CD4-positive, alpha-beta memory T cell (primary cell): Measurements from ENCODE around the gene ARMC3. TPM values are rescaled to one million over a fixed set of nuclear protein-coding genes. Genes with fewer than 3 reads are reported as not detected.

Experiments
- CTCF ChIA-PET: fragments of 350-600 bp; sonication (Branson Sonifier 250); formaldehyde crosslinking; loops from one replicate; lab custom pipeline; 2021; ENCODE audit warnings: inconsistent platforms; ENCODE audit not compliant: partially characterized antibody; lab: Charles Lee
- POLR2A ChIA-PET: fragments of 350-600 bp; sonication (Branson Sonifier 250); formaldehyde crosslinking; loops from one replicate; lab custom pipeline; 2021; ENCODE audit not compliant: partially characterized antibody; lab: Charles Lee
- DNase-seq, 5 donors: peaks; one replicate each; pipeline versions ENCODE4 v3.0.0 to v3.0.0-alpha.2; 2020 to 2022; ENCODE audit warnings: mixed read lengths in 1 of 5
- H3K27ac ChIP-seq: one replicate; pipeline ENCODE4 v1.7.0; 2013; ENCODE audit warnings: low read depth, low read length
- H3K27me3 ChIP-seq: 2 replicates; pipeline ENCODE4 v1.7.0; 2013; ENCODE audit warnings: mild to moderate bottlenecking, low read length, moderate library complexity; ENCODE audit not compliant: insufficient read depth
- H3K36me3 ChIP-seq: 2 replicates; pipeline ENCODE4 v1.7.0; 2013; ENCODE audit warnings: mild to moderate bottlenecking, low read length, moderate library complexity; ENCODE audit not compliant: insufficient read depth
- H3K4me1 ChIP-seq: 2 replicates; pipeline ENCODE4 v1.7.0; 2013; ENCODE audit warnings: mild to moderate bottlenecking, low read length, moderate library complexity; ENCODE audit not compliant: insufficient read depth
- H3K4me3 ChIP-seq, 2 donors: one replicate each; pipeline ENCODE4 v1.7.0; 2013; ENCODE audit warnings: low read length in 2 of 2, mild to moderate bottlenecking in 1 of 2
- H3K9me3 ChIP-seq, 2 donors: one replicate each; pipeline ENCODE4 v1.7.0; 2013; ENCODE audit warnings: low read length in 2 of 2, control low read depth in 1 of 2; ENCODE audit not compliant: control insufficient read depth in 1 of 2
- H3K27ac Mint-ChIP-seq, 7 donors: one replicate each; pipeline ENCODE4 v1.8.0; 2020 to 2021; ENCODE audit warnings: mixed read lengths in 7 of 7, mild to moderate bottlenecking in 6 of 7, inconsistent platforms in 3 of 7, moderate library complexity in 3 of 7
- H3K27me3 Mint-ChIP-seq, 2 donors: one replicate each; pipeline ENCODE4 v1.8.0; 2020 to 2021; ENCODE audit warnings: mixed read lengths in 2 of 2
- H3K36me3 Mint-ChIP-seq, 2 donors: one replicate each; pipeline ENCODE4 v1.8.0; 2020 to 2021; ENCODE audit warnings: mixed read lengths in 2 of 2, inconsistent platforms in 1 of 2, mild to moderate bottlenecking in 1 of 2
- H3K4me1 Mint-ChIP-seq, 4 donors: one replicate each; pipeline ENCODE4 v1.8.0; 2020 to 2021; ENCODE audit warnings: mixed read lengths in 4 of 4, mild to moderate bottlenecking in 1 of 4
- H3K4me3 Mint-ChIP-seq, 8 donors: one replicate each; pipeline ENCODE4 v1.8.0; 2020 to 2021; ENCODE audit warnings: mixed read lengths in 8 of 8, mild to moderate bottlenecking in 7 of 8, moderate library complexity in 6 of 8, inconsistent platforms in 3 of 8
- H3K9me3 Mint-ChIP-seq, 8 donors: one replicate each; pipeline ENCODE4 v1.8.0; 2020 to 2021; ENCODE audit warnings: mixed read lengths in 8 of 8, mild to moderate bottlenecking in 5 of 8, inconsistent platforms in 3 of 8, moderate library complexity in 1 of 8
- intact Hi-C: fragments of 100-400 bp; cut with micrococcal nuclease; formaldehyde crosslinking; loops from one replicate; pipeline ENCODE4 v1.15.1; 2023
- polyA plus RNA-seq, 2 donors: library from polyadenylated mRNA; unstranded; fragments of 300-500 nt; fragmentation: Illumina TruSeq; gene quantifications; one replicate each; pipeline ENCODE4 v1.2.3, GENCODE V29; 2021
- total RNA-seq, 2 experiments: library from RNA; stranded (reverse); gene quantifications; one replicate each; pipeline ENCODE4 v1.2.3, GENCODE V29; 2021

The ARMC3 gene
- total and polyA plus RNA-seq, 4 experiments from 2014 or later: not detected

- CTCF ChIA-PET: no interaction called here
- no peak overlapping the region for H3K4me3 Mint-ChIP-seq
Observed at GRCh38 chr10:23040002-23040401, 112.1 kb downstream of the ARMC3 start.

GRCh38 chr10:23046027-23046426 is 118.2 kb downstream of the ARMC3 start:
- Mint-ChIP-seq H3K4me1 (no peaks in the 10 kb centered on the region), H3K27me3 (peaks cover 11 to 16% of the 10 kb centered on the region in 2 donors), H3K9me3 (peaks cover 0 to 3% (median 0%) of the 10 kb centered on the region in 8 donors), H3K27ac (no peak overlapping the region), H3K36me3 (no peaks in the 10 kb centered on the region), H3K4me3 (no peak overlapping the region)
- no peaks in the 10 kb centered on the region for H3K27me3 ChIP-seq
- CTCF ChIA-PET: no interaction called here
- DNase-seq: no peak
- no peak overlapping the region for H3K27ac ChIP-seq
- no peaks in the 10 kb centered on the region for H3K9me3 ChIP-seq
- no peak overlapping the region for H3K4me3 ChIP-seq
- H3K36me3 ChIP-seq: no peaks in the 10 kb centered on the region
- H3K4me1 ChIP-seq: no peaks in the 10 kb centered on the region
- intact Hi-C loops: no loop called here
- POLR2A ChIA-PET: no interaction called here

More at GRCh38 chr10:23040002-23040401, 112.1 kb downstream of the ARMC3 start:
- Histone ChIP-seq H3K36me3 (no peaks in the 10 kb centered on the region), H3K4me1 (no peaks in the 10 kb centered on the region), H3K9me3 (no peaks in the 10 kb centered on the region), H3K27ac (no peak overlapping the region), H3K4me3 (no peak overlapping the region), H3K27me3 (peaks cover 4% of the 10 kb centered on the region)
- Mint-ChIP-seq H3K27ac (no peak overlapping the region), H3K36me3 (no peaks in the 10 kb centered on the region), H3K4me1 (no peaks in the 10 kb centered on the region), H3K9me3 (peaks cover 0 to 7% (median 3%) of the 10 kb centered on the region in 8 donors), H3K27me3 (peaks cover 13 to 28% of the 10 kb centered on the region in 2 donors)
- no peak for DNase-seq
- POLR2A ChIA-PET: no interaction called here
- intact Hi-C loops: no loop called here

DNA sequence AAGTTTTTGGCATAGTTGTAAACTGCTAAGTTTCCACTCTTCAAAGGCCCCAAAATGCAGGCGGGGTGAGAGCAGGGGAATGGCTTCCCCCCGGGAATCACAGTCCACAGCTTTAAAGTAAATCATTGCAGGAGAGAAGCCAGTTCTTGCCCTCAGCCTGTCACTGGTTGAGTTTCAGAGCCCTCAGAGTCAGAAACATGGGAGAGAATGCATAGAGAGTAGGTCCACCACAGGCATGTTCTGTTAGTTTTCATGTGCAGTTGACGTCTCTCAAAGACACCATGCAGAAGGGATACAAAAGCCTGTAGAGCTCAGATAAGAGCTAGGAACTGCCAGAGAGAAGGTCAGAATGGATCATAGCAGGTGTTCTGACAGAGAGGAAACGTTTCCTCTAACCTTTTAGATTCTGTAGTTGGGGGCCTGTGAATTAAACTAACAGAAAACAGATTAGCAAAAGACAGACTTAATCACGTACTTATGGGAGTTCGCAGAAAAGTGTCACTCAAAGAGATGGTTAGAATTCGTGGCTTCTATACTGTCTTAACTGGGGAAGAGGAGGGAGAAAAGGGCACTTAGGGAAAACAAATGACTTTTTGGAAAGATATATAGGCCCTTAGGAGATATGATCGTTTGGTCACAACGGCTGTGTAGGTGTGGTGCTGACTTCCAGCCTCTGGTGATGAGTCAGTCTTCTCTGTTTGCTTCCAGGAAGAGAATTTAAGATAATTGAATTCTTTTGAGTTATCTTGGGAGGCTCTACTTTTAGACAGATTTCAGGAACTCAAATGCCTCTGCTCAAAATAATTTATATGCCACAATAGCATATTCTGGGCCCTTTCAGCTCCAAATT is 119.6 kb downstream of the ARMC3 start:
- no peak overlapping the region for H3K4me3 Mint-ChIP-seq
- POLR2A ChIA-PET: no interaction called here
- Histone ChIP-seq H3K9me3 (no peaks in the 10 kb centered on the region), H3K4me1 (no peaks in the 10 kb centered on the region), H3K27me3 (no peaks in the 10 kb centered on the region), H3K4me3 (no peak overlapping the region), H3K36me3 (no peaks in the 10 kb centered on the region), H3K27ac (no peak overlapping the region)
- H3K4me1 Mint-ChIP-seq: no peaks in the 10 kb centered on the region
- intact Hi-C loops: no loop called here
- CTCF ChIA-PET: no interaction called here
- H3K9me3 Mint-ChIP-seq: peaks cover 0 to 3% (median 0%) of the 10 kb centered on the region in 8 donors
- H3K36me3 Mint-ChIP-seq: no peaks in the 10 kb centered on the region
- H3K27me3 Mint-ChIP-seq: peaks cover 11 to 12% of the 10 kb centered on the region in 2 donors
- no peak overlapping the region for H3K27ac Mint-ChIP-seq
- no peak for DNase-seq

DNA sequence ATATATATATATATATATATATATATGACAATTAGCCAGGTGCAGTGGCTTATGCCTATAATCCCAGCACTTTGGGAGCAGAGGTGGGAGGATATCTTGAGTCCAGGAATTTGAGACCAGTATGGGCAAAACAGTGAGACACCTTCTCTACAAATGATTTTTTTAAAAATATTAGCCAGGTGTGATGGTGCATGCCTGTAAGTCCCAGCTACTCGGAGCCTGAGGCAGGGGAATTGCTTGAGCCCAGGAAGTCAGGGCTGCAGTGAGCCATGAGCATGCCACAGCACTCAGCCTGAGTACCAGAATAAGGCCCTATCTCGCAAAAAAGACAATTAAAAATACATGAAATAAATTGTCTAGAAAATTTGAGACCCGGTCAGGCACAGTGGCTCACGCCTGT is 120.3 kb downstream of the ARMC3 start:
- intact Hi-C loops: no loop called here
- Histone ChIP-seq H3K9me3 (no peaks in the 10 kb centered on the region), H3K4me3 (no peak overlapping the region), H3K27me3 (no peaks in the 10 kb centered on the region), H3K4me1 (no peaks in the 10 kb centered on the region), H3K27ac (no peak overlapping the region), H3K36me3 (no peaks in the 10 kb centered on the region)
- H3K36me3 Mint-ChIP-seq: no peaks in the 10 kb centered on the region
- H3K4me1 Mint-ChIP-seq: no peaks in the 10 kb centered on the region
- ChIA-PET POLR2A (no interaction called here), CTCF (no interaction called here)
- H3K27ac Mint-ChIP-seq: no peak overlapping the region
- H3K9me3 Mint-ChIP-seq: peaks cover 0 to 2% (median 0%) of the 10 kb centered on the region in 8 donors
- H3K27me3 Mint-ChIP-seq: peaks cover 9 to 10% of the 10 kb centered on the region in 2 donors
- H3K4me3 Mint-ChIP-seq: no peak overlapping the region
- no peak for DNase-seq

GRCh38 chr10:23051278-23051677 is 123.4 kb downstream of the ARMC3 start:
- Histone ChIP-seq H3K4me3 (no peak overlapping the region), H3K9me3 (no peaks in the 10 kb centered on the region), H3K27me3 (no peaks in the 10 kb centered on the region), H3K4me1 (no peaks in the 10 kb centered on the region), H3K27ac (no peak overlapping the region), H3K36me3 (no peaks in the 10 kb centered on the region)
- Mint-ChIP-seq H3K27ac (no peak overlapping the region), H3K9me3 (no peaks in the 10 kb centered on the region), H3K4me1 (no peaks in the 10 kb centered on the region), H3K4me3 (no peak overlapping the region), H3K36me3 (no peaks in the 10 kb centered on the region), H3K27me3 (peaks cover 13 to 14% of the 10 kb centered on the region in 2 donors)
- DNase-seq: no peak
- POLR2A ChIA-PET: no interaction called here
- intact Hi-C loops: no loop called here
- CTCF ChIA-PET: no interaction called here

DNA sequence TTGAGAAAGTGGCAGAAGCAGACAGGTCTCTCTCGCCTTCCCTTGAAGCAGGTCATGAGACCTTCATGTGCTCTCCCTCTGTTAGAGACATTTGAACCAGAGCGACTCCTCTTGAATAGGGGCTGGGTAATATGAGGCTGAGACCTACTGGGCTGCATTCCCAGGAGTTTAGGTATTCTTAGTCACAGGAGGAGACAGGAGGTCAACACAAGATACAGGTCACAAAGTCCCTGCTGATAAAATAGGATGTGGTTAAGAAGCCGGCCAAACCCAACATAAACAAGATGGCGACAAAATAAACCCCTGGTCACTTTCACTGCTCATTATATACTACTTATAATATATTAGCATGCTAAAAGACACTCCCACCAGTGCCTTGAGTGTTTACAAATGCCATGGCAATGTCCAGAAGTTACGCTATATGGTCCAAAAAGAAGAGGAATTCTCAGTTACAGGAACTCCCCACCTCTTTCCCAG is 124.0 kb downstream of the ARMC3 start:
- Mint-ChIP-seq H3K4me1 (no peaks in the 10 kb centered on the region), H3K9me3 (no peaks in the 10 kb centered on the region), H3K36me3 (no peaks in the 10 kb centered on the region), H3K27ac (no peak overlapping the region), H3K27me3 (peaks cover 18% of the 10 kb centered on the region in 2 donors), H3K4me3 (no peak overlapping the region)
- ChIA-PET POLR2A (no interaction called here), CTCF (no interaction called here)
- Histone ChIP-seq H3K36me3 (no peaks in the 10 kb centered on the region), H3K4me3 (no peak overlapping the region), H3K9me3 (no peaks in the 10 kb centered on the region), H3K27ac (no peak overlapping the region), H3K4me1 (no peaks in the 10 kb centered on the region), H3K27me3 (no peaks in the 10 kb centered on the region)
- no peak for DNase-seq
- intact Hi-C loops: no loop called here

- no peak overlapping the region for H3K27ac ChIP-seq
- no peak overlapping the region for H3K4me3 ChIP-seq
- no peaks in the 10 kb centered on the region for H3K36me3 Mint-ChIP-seq
- H3K27ac Mint-ChIP-seq: no peak overlapping the region
- no peaks in the 10 kb centered on the region for H3K9me3 ChIP-seq
- no peaks in the 10 kb centered on the region for H3K27me3 ChIP-seq
- CTCF ChIA-PET: no interaction called here
- no peaks in the 10 kb centered on the region for H3K4me1 Mint-ChIP-seq
- no peaks in the 10 kb centered on the region for H3K36me3 ChIP-seq
- DNase-seq: no peak
- POLR2A ChIA-PET: no interaction called here
- intact Hi-C loops: no loop called here
- peaks cover 18 to 19% of the 10 kb centered on the region in 2 donors for H3K27me3 Mint-ChIP-seq
- H3K4me1 ChIP-seq: no peaks in the 10 kb centered on the region
- no peak overlapping the region for H3K4me3 Mint-ChIP-seq
- H3K9me3 Mint-ChIP-seq: no peaks in the 10 kb centered on the region
Observed at GRCh38 chr10:23053036-23053435, 125.2 kb downstream of the ARMC3 start.
